A549 treated with CORT108297 at 1 μM for 4 hours (cell line): ENCODE data around the gene DAP3. TPM values are rescaled to one million over a fixed set of nuclear protein-coding genes. Genes with fewer than 3 reads are reported as not detected.

ENCODE experiments used
- total RNA-seq: library from RNA; stranded (reverse); fragments of 200-300 nt; extraction: Qiagen RNA extraction; gene quantifications from 5 replicates; pipeline ENCODE4 v1.2.3, GENCODE V29; 2022

Gene DAP3
- 111 to 135 TPM (median 122 TPM) in 5 replicates for total RNA-seq

DNA sequence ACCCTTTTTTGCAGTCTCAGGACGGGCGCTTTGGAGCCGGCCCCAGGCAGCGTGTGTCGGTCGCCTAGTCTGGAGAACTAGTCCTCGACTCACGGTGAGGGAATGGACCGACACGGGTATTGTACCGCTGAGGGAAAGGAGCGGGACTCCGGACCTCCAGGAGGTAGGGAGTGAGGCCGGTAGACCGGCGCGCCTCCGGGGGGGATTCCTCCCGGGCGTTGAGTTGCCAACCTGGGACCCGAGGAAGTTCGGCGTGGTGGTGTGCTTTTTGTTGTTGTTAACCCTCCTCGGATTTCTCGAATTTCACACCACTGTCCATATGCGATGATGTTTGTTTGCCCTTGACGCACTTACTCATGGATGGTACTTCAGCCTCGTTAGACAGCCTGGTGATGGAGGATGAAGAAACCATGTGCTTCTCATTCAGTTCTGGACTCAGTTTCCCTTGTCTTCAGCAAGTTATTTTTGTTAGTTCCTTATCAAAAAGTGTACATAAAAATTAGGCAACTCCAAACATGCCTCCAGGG is at the start of gene DAP3:
DAP3 (plus strand) TSS at position 11 of the 527 bp plus-strand sequence. CDS start 20,689 bp downstream, outside the sequence.

DNA sequence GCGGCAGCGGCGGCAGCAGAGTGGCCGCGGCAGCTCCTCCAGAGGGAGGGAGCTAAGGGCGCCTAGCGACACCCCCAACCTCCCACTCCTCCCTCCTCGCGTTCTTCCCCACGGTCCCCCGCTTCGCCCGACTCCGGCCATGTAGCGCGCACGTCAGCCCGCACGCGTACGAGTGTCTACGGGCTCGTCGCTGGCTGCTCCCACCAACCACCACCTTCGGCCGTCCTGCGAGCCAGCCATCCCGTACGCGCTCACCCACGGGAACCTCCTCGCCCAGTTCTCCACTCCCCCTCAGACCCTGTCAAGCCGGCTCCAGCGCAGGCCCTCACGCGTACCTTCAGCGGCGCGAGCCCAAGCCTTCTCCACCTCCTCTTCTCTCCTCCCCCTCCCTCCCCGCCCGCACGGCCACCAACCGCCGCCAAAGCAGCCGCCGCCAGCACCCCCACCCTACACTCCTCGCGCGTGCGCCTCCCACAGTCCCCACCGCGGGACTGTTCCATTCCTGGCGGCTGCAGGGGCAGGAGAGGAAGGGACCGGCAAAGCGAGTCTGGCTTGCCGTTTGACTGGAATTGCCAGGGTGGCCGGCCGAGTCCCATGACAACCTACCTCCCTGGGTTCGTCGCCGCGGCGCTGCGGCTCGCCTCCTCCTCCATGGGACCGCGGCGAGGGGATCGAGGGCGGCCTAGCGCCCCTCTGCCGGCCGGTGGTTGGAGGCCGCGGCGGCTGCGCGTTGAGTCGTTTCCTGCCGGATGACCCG is 389 bp upstream of the DAP3 start, which contains the start of gene YY1AP1:
YY1AP1 (minus strand) TSS at position 451 of the 757 bp plus-strand sequence. CDS start 8,338 bp downstream, outside the sequence.

Other genes with a start within 250 kb of the DAP3 start
- gene ASH1L, start 126.3 kb upstream of the DAP3 start, total RNA-seq: 8.4 to 11.9 TPM (median 11.5 TPM) in 5 replicates
- gene MSTO1, start 78.9 kb upstream of the DAP3 start, total RNA-seq: 34.8 to 43.6 TPM (median 43.0 TPM) in 5 replicates
- gene YY1AP1, start 317 bp upstream of the DAP3 start, total RNA-seq: 44.8 to 48.8 TPM (median 44.8 TPM) in 5 replicates
- 12.6 to 14.7 TPM (median 14.6 TPM) in 5 replicates for gene GON4L, start 168.1 kb downstream of the DAP3 start, total RNA-seq
- 1.1 to 1.6 TPM (median 1.3 TPM) in 5 replicates for gene SYT11, start 170.5 kb downstream of the DAP3 start, total RNA-seq
- 22.3 to 24.4 TPM (median 23.9 TPM) in 5 replicates for gene RIT1, start 222.3 kb downstream of the DAP3 start, total RNA-seq
- gene KHDC4, start 245.3 kb downstream of the DAP3 start, total RNA-seq: 20.3 to 27.7 TPM (median 26.3 TPM) in 5 replicates